ENCODE results near the gene MRPL12. TPM values are rescaled to one million over a fixed set of nuclear protein-coding genes. Genes with fewer than 3 reads are reported as not detected.
A peak's percentile ranks its signal among the peaks of the same experiment; 100 is the strongest.

Gene MRPL12
- total and polyA plus RNA-seq, 9 of the 15 experiments (the other 6 are each of a cell fraction or from before 2014, with no cell fraction given): 0.94 to 338 (median 100) TPM

GRCh38 chr17:81740395-81740961 lies 37.3 kb downstream of the MRPL12 start (continued):
- TF ChIP-seq UBTF (IDR thresholded peaks at IDR 0.05; ENCODE audit: borderline replicate concordance in 1 of 2, low read depth in 2 of 2, low read length in 2 of 2) (peak; percentile 37 to 78; a peak in 1 of 4 replicates), SMARCA4 (IDR thresholded peaks at IDR 0.05) (peak; percentile 72), L3MBTL2 (IDR thresholded peaks at IDR 0.05) (peak; percentile 35; the same call in 1 of the 2 replicates), TEAD4 (IDR thresholded peaks at IDR 0.05; ENCODE audit: low read length) (0 out of 2 replicates have a peak, but pooled peaks have one; percentile 46), TEAD4 (CRISPR knock-in tag; IDR thresholded peaks at IDR 0.05; ENCODE audit: borderline replicate concordance) (no peak), TAL1 (IDR thresholded peaks at IDR 0.05) (peak; percentile 50; the same call in 1 of the 2 replicates), GTF2B (IDR thresholded peaks at IDR 0.05; ENCODE audit: extremely low read depth, insufficient read length) (no peak), FOXK2 (conservative IDR thresholded peaks at IDR 0.05 in 1 of 2, IDR thresholded peaks at IDR 0.05 in 1 of 2; ENCODE audit: low read depth in 2 of 2) (peak; percentile 50 to 56; a peak in 2 of 4 replicates), CBFA2T3 (IDR thresholded peaks at IDR 0.05) (peak; percentile 85), RBM34 (IDR thresholded peaks at IDR 0.05; ENCODE audit: borderline replicate concordance, insufficient read depth, low read length) (no peak), MTA2 (IDR thresholded peaks at IDR 0.05; ENCODE audit: low read depth) (no peak), NBN (IDR thresholded peaks at IDR 0.05; ENCODE audit: low read depth) (peak; percentile 63; the same call in 1 of the 2 replicates), ZBTB2 (IDR thresholded peaks at IDR 0.05) (0 out of 2 replicates have a peak, but pooled peaks have one; percentile 17), RBM25 (IDR thresholded peaks at IDR 0.05; ENCODE audit: low read depth, low read length, severe bottlenecking) (no peak), STAT5A (IDR thresholded peaks at IDR 0.05; ENCODE audit: borderline replicate concordance, low read length) (peak; percentile 44; the same call in 1 of the 2 replicates), HDAC3 (IDR thresholded peaks at IDR 0.05; ENCODE audit: borderline replicate concordance, partially characterized antibody) (no peak), SAFB2 (IDR thresholded peaks at IDR 0.05; ENCODE audit: borderline replicate concordance, low read depth, low read length, severe bottlenecking) (no peak), POLR2AphosphoS2 (IDR thresholded peaks at IDR 0.05; ENCODE audit: low read length) (no peak), TFAP4 (CRISPR knock-in tag; IDR thresholded peaks at IDR 0.05; ENCODE audit: borderline replicate concordance) (0 out of 2 replicates have a peak, but pooled peaks have one; percentile 17), USF2 (CRISPR knock-in tag; IDR thresholded peaks at IDR 0.05) (no peak), VEZF1 (CRISPR knock-in tag; IDR thresholded peaks at IDR 0.05) (no peak)
